Astrocyte of the cerebellum (primary cell): Measurements from ENCODE around the gene OSBPL1A.

Source experiments
- DNase-seq: peaks from one replicate; pipeline ENCODE4 v3.0.0-alpha.2; 2011; ENCODE audit warnings: low read depth
- H3K4me3 ChIP-seq: 2 replicates; pipeline ENCODE4 v1.5.1; 2011; ENCODE audit warnings: mild to moderate bottlenecking, low read depth, low read length, moderate library complexity
- CTCF ChIP-seq: IDR thresholded peaks from 2 replicates; pipeline ENCODE4 v1.5.1; 2012; ENCODE audit warnings: low read length, low read depth, moderate library complexity, mild to moderate bottlenecking; ENCODE audit errors: missing control alignments
- in situ Hi-C: cut with HindIII; loops from 2 replicates; pipeline ENCODE4 v1.10.0; 2017; ENCODE audit warnings: low sequenced_read_pairs

The OSBPL1A gene

GRCh38 chr18:24317370-24317769 lies 80.3 kb downstream of the OSBPL1A start:
- in situ Hi-C loops: no loop called here
- no peak overlapping the region for H3K4me3 ChIP-seq
- no peak for DNase-seq
- no peak for TF ChIP-seq CTCF

GRCh38 chr18:24315170-24315569 lies 82.5 kb downstream of the OSBPL1A start:
- no peak for TF ChIP-seq CTCF
- in situ Hi-C loops: no loop called here
- no peak for DNase-seq
- no peak overlapping the region for H3K4me3 ChIP-seq

DNA sequence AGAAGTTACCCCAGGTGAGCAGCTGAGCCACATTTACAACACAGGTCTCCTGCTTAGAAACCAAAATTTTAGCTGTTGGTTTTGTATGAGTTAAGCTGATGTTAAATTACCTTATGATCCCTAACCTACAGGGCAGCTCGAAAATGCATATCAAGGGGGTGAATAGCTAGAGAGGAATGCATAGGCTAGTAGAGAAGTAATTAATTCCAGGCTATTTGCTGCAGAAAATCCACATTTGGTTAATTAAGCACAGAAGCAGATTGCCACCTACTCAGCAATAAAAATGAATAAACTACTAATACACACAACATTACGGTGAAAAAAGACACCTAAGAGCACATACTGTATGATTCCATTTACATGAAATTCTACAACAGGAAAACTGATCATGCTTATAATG lies 91.4 kb downstream of the OSBPL1A start:
- DNase-seq: no peak
- no peak overlapping the region for H3K4me3 ChIP-seq
- in situ Hi-C loops: no loop called here
- no peak for TF ChIP-seq CTCF

DNA sequence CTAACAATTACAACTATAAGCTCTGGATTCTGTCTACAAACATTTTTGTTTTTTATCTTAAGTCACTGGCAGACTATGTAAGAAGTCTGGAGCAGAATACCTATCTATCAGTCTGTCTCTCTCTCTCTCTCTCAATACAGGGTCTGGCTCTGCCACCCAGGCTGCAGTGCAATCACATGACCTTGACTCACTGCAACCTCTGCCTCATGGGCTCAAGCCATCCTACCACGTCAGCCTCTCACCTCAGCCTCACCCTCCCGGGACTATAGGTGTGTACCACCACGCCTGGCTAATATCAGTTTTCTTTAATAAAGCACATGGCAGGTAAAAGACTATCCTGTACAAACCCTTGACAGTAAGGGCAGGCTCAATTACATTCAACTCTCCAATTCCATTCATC lies 96.9 kb downstream of the OSBPL1A start:
- in situ Hi-C loops: no loop called here
- no peak for DNase-seq
- no peak overlapping the region for H3K4me3 ChIP-seq

GRCh38 chr18:24296276-24296675 lies 101.3 kb downstream of the OSBPL1A start:
- in situ Hi-C loops: no loop called here
- TF ChIP-seq CTCF: no peak

More for the DNA sequence above, 96.9 kb downstream of the OSBPL1A start:
- TF ChIP-seq CTCF: no peak

DNA sequence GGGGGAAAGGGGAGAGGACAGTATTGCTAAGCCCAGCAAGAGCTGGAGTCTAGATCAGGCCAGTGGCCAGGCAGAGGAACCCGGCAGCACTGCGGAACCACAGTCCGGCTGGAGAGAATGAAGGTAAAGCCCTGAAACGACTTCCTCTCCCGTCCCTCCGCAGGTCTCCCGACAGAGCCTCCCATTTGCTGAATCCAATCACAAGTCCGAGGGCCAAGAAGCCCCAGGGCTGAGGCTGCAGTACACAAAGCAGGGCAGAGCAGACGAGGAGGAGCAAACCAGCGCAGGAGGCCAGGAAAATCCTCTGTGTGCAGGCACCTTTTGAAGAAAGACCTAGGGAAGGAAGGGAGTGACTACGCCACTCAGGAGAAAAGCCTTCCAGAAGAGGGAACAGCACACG lies 104.4 kb downstream of the OSBPL1A start:
- in situ Hi-C loops: no loop called here
- H3K4me3 ChIP-seq: no peak overlapping the region
- TF ChIP-seq CTCF: no peak
- no peak for DNase-seq

More at GRCh38 chr18:24296276-24296675, 101.3 kb downstream of the OSBPL1A start:
- no peak overlapping the region for H3K4me3 ChIP-seq
- no peak for DNase-seq

GRCh38 chr18:24278591-24278990 lies 119.0 kb downstream of the OSBPL1A start:
- no peak overlapping the region for H3K4me3 ChIP-seq
- no peak for DNase-seq
- TF ChIP-seq CTCF: no peak
- in situ Hi-C loops: no loop called here
